ENCODE data around the gene IMMP2L.

GRCh38 chr7:110780712-110781111, 781.6 kb downstream of the IMMP2L start:
- no peak for TF ChIP-seq CTCF (IDR thresholded peaks at IDR 0.05; ENCODE audit: control extremely low read depth in 1 of 3, insufficient read depth in 1 of 3, low read depth in 1 of 3, low read length in 3 of 3)
- TF ChIP-seq EZH2 (IDR thresholded peaks at IDR 0.05; ENCODE audit: low read depth, low read length, severe bottlenecking) = no peak
- TF ChIP-seq CBX8 (IDR thresholded peaks at IDR 0.05; ENCODE audit: borderline replicate concordance, low read depth, low read length) = no peak
- no peak for TF ChIP-seq TBP (IDR thresholded peaks at IDR 0.05; ENCODE audit: low read depth, low read length)
- no peak for TF ChIP-seq ATF2 (IDR thresholded peaks at IDR 0.05; ENCODE audit: low read length)
- no peak for TF ChIP-seq EP300 (IDR thresholded peaks at IDR 0.05; ENCODE audit: borderline replicate concordance in 1 of 2, low read depth in 2 of 2, low read length in 2 of 2)
- TF ChIP-seq ATF3 (IDR thresholded peaks at IDR 0.05; ENCODE audit: insufficient read depth, low read depth, low read length) = no peak
- no peak for TF ChIP-seq POLR2AphosphoS5 (IDR thresholded peaks at IDR 0.05; ENCODE audit: low read depth, low read length)

Data from H1 (cell line).